CD4-positive, alpha-beta T cell treated with Interleukin-10 for 1 hour (primary cell): ENCODE data around the gene PPP1R17.
A peak's percentile ranks its signal among the peaks of the same experiment; 100 is the strongest.

Source experiments
- DNase-seq: peaks from one replicate; pipeline ENCODE4 v3.0.0-alpha.2; 2020

Gene PPP1R17

DNA sequence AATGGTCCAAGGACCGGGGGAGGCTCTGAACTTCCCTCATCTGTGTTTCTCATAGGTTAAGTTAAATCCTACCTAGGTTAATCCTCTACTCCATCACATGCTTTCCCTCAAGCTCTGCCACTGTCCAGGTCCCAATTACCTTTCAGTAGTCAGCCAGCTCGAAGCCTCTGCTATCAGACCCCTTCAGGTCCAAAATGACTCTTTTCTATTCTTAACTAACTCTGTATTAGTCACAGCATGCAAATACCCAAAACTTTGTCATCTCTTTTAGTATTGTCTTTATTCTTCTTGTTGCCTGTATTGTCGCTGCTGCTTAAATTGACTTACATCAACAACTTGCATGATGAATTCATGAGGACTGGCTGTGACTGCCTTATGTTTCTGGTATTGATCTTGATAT lies 15.3 kb downstream of the PPP1R17 start:
- DNase-seq, result no peak

DNA sequence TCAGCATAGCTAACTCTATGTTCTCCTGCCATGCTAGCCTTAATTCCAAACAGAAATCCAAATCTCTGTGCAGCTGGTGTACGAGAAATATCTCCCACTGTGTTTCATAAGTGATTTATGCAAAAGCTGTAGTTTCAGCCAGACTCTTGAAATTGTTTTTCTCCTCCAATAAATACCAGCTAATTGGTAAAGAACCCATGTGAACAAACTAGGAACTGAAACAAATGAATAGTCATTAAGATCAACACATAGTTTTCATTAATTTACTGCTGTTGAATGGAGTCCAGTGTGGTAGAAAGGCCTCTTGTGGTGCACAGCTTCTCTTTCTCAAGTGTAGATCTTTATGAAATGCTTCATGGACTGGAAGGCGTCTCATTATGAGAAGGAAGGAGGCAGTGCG lies 18.4 kb downstream of the PPP1R17 start:
- DNase-seq, result no peak

DNA sequence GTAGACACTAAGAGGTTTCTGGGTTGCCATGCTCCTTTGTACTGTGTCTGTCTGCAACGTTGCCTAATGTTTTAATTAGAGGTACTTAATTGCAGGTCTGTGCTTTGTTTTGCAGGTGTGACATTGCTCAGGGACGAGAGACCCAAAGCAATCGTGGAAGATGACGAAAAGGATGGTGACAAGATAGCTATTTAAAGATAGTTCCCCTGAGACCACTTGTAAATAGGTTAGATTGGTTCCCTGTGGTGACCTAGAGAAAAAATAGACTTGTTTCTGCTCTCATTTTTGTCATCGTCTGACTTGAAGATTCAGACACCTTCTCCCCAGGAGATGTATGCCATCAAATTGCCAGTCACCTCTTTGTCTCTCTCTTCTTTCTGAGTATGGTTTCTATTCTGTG lies 20.1 kb downstream of the PPP1R17 start:
- no peak for DNase-seq

DNA sequence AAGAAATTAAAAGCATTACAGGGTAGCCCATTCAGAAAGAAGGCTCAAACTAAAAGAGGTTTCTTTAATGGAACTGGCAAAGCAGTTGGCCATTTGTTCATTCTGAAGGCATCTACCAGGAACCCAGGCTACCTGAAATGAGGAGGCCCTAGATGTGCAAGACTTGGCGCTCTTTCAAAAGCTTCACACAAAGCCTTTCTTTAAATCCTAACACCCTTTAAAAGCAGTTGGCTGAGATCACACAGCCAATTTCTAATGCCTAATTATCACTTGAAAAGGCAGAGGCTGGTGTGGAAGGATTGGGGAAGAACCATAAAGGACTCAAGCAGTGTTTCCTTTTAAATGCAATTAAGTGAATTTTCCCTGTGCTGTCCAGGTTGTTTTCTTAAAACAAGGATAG lies 23.2 kb downstream of the PPP1R17 start:
- DNase-seq, result no peak

DNA sequence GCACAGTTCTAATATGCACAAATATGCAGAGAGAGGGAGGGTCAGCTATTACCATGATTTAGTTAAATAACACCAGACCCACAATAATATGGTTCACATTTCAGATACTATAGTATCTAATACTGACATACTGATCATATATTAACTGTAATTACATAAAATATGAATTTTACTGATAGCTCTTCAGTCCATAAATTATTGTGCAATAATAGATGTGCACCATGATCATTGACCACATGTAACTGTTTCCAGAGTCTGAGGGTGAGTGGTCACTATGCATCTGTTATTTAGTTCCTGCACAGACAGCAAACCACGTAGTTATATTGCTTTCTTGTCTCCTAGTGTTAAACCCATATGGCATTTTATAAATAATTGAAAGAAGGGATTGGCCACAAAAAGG lies 29.3 kb downstream of the PPP1R17 start:
- no peak for DNase-seq

DNA sequence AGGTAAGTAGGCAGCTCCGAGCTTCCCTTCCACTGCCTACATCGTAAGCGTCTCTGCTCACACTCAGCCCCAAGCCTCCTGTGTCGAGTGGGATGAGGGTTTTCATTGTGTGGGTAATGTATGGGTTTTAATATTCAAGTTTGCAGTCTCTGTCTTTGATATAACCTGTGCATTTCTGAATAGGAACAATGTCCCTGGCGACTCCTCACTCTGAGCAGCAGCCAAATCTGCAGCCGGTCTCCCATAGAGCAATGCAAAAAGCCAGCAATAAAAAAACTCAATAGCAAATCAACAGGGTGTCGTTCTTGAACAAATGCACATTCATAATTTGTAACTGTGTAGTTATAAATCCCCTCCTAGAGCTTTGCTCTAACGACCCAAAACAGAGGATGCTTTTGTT lies 33.4 kb downstream of the PPP1R17 start:
- no peak for DNase-seq

DNA sequence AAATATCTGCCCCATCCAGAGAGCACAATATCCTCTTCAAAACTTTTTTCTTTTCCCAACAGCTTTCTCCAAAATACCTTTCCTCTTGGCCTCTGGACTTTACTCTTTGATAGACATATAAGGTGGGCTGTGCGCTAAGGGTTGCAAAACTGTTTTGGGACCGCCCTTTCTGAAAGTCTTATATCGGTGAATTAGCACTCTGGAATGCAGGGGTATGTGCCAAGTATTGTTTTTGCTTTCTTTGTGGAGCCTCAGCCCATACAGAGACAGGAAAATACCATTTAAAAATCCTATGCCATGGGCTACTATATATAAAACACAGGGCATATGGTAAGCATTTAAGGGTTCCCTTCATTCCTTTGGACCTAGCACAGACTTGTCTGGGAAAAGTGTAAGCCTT lies 37.7 kb downstream of the PPP1R17 start:
- DNase-seq, result no peak

DNA sequence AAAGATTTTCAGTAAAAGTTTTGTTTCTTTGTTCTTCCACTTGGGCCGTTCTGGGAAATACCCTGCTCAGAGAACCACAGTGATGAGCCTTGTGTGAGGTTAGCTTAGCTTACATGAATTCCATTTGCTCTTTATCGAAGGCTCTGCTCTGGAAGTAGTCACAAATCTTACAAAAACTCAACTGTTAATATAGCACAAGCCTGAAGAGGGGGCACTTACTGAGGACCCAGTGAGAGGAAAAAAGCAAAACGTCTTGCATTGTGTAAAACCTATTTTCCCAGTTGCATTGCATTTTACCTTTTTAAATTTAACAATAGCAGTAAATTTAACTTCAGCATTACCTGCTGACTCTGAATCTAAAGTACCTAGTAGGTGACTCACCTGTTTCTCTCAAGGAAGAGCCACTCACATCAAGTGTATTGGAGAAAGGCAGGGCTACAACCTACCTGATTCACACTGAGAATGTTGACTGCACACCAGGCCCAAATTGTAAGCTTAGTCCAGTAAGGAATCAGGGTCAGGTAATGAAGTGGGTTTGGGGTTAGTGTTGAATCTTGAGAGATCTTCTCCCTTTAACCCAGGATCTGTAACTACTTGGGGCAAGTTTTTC lies 42.3 kb downstream of the PPP1R17 start:
- no peak for DNase-seq

DNA sequence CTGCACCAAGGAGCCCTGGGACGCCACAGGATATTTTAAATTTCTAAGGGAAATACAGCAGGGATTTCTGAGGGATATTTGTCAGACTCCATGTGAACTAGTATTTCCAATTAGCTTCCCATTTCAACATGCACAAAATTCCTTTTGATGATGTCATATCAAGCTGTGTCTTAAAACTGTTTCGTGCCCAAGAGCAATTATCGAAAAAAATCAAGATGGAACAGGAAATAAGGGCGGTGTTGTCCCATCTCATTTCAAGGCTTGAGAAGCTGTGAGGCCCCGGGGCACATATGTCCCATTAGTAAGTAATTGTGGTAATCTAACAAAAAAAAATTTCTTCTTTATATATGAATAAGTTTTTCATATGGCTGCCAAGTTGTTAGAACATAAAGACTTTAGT lies 47.4 kb downstream of the PPP1R17 start:
- DNase-seq, result no peak

DNA sequence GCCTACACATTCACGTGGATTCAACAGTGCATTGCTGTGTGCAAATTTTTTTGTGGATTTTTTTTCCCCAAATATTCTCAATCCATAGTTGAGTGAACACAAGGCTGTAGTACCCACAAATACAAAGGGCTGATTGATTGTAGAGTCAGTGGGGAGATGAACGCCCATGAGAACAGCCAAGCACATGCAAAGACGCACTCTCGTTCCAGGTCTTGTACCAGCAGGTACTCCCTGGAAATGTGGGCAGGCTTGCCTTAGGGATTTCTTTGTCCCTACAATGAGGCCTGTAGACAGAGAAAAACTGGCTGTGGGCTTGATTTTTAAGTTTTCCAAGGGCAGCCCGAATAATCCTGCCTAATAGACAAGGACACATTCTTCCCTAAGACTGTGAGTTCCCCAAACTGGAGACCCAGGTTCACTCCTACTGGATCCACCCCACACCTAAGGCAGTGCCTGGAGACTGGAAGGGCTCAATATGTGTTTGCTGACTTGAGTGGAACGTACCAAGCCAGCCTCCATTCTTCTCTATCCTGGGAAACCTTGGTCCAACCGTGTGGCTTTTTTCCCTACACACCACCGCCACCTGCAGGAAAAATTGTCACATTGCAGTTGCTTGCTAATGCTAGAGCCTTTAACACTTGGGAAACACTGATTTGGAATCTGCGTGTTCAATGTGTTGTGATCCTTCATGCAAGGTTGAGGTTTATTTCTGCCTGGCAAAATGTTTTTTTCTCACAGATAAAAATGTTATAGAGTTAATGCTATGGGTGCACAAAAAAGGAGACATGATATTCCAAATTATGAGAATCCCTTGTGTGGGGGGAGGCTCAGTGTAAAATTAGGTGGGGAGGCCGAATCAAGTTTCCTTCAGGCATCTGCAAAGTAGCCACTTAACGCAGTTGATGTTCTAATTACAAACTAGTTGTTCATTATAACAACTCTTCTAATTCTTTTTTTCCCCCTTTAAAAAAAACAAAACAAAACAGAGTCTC lies 49.3 kb downstream of the PPP1R17 start:
- no peak for DNase-seq

DNA sequence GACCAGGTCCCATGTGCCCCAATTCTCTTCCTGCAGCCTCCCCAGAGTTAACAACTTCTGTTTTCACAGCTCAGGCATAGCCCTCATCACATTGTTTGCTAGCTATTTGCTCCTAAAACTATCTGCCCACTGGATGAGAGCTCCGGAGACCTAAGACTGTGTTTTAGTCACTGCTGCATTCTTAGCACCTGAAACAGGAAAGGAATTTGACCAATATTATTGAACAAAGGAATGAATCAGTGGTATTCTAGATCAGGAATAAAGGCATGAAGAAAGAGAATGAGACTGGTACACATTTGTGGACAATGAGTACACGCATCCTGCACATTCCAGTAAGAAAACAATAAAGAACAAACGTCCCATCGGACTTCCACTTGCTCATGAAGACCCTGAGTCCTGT lies 54.8 kb downstream of the PPP1R17 start:
- no peak for DNase-seq

DNA sequence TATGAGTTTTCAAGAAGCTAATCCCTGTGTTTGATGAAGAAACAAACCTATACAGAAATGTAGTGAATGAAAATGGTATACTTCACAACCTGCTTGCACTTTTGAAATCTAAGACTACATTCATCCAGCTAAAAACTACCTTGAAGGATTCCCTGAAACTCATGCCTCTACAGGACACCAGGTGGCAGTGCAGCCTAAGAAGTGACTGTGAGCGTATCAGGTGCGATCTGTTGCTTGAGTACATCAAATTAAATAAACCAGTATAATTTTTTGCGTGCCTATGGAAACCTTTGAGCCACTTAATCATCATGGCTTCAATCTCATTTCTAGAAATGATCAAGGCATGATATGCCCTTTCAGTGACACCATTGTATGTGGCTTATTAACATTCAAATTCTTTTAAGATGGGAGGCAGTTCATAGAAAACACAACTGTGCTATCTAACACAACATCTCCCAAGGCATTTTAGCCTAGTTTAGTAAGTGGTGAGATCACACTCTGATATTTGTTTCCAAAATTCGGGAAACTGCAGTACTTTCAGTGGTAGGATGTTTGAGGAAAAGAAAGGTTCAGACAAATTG lies 57.4 kb downstream of the PPP1R17 start:
- peak; percentile 33 for DNase-seq

DNA sequence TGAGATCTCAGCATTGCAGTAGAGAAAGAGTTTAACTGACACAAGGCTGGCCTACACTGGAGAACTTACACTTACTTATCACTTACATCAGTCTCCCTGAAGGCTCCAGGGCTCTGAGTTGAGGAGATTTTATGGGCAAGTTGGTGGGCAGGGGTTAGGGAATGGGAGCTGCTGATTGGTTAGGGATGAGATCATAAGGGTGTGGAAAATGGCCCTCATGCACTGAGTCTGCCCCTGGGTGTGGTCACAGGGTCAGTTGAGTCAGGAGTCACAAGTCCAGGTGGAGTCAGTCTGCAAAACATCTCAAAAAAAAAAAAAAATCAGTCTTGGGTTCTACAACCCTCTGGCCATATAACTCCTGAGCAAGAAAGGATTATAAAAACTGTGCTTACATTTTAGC lies 60.5 kb downstream of the PPP1R17 start:
- no peak for DNase-seq

DNA sequence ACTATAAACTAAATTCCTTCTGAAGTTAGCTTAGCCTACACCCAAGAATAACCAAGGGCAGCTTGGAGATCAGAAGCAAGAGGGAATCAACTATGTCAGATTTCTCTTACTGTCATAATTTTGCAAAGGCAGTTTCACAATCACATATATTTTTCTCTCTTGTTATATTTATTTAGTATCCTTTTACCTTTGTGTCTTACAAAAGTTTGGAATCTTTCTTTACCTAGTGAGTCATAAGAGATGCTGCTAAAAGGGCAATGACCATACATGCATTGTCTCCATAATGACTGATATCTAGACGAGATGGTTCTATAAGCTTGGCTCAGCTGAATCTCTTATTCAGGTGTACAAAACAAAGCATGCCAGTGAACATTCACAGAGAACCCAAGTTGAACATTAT lies 61.1 kb downstream of the PPP1R17 start:
- DNase-seq, result no peak

DNA sequence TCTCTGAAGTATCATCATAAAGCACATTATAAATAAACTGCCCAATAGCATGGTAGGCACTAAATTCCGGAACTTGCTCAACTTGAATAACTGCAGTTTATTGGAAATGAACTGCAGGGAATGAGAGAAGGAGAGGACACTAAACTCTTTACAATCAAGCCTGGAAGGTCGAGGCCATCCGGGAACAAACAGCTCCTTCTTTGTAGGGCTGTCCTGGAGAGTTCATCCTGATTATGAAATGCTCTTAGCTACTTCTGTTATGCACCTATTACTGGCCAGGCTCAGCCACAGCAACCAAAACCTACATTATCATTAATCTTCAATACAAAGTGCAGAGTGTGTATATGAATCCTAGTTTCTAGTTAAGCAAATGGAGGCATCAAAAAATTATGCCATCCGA lies 64.7 kb downstream of the PPP1R17 start:
- DNase-seq, result no peak
